ENCODE measurements around the gene KIAA0232.

Gene KIAA0232

DNA sequence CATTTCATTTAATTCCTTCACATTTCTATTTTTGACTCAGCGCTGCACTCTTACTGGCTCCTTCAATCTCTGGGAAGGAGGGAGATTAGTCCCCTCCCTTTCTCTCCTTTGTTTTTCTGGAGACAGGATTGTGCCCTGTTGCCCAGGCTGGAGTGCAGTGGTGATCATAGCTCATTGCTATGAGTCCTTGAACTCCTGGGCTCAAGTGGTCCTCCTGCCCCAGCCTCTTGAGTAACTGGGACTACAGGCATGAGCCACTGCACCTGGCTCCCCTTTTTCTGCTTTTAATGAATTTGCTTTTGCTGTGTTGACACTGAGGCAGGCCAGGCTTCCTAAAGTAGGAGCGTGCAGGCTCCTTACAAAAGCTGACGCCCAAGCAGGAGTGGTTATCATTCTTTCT, 137.6 kb downstream of the KIAA0232 start:
- DNase-seq, result no peak

DNA sequence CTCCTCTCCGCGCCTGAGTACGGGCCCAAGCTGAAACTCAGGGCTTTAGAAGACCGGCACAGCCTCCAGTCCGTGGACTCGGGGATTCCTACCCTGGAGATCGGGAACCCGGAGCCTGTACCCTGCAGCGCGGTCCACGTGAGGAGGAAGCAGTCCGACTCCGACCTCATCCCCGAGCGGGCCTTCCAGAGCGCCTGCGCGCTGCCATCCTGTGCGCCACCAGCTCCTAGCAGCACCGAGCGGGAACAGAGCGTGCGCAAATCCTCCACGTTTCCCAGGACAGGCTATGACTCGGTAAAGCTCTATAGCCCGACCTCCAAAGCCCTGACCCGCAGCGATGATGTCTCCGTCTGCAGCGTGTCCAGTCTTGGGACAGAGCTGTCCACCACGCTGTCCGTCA, 141.0 kb downstream of the KIAA0232 start:
- DNase-seq, result no peak

- DNase-seq, result no peak
These were observed 141.8 kb downstream of the KIAA0232 start for GRCh38 chr4:6924361-6924779.

- DNase-seq, result peak; percentile 70 to 74
These were observed 142.9 kb downstream of the KIAA0232 start for GRCh38 chr4:6925357-6925836.

GRCh38 chr4:6926081-6926480, 143.6 kb downstream of the KIAA0232 start:
- DNase-seq, result peak; percentile 87 to 97

- DNase-seq, result peak; percentile 85 to 90
These were observed 144.4 kb downstream of the KIAA0232 start for GRCh38 chr4:6926681-6927478.

- no peak for DNase-seq
These were observed 145.6 kb downstream of the KIAA0232 start for GRCh38 chr4:6928081-6928480.

- DNase-seq, result no peak
These were observed 146.8 kb downstream of the KIAA0232 start for GRCh38 chr4:6929339-6929811.

- DNase-seq, result peak; percentile 80 to 82
These were observed 147.4 kb downstream of the KIAA0232 start for GRCh38 chr4:6929812-6930464.

DNA sequence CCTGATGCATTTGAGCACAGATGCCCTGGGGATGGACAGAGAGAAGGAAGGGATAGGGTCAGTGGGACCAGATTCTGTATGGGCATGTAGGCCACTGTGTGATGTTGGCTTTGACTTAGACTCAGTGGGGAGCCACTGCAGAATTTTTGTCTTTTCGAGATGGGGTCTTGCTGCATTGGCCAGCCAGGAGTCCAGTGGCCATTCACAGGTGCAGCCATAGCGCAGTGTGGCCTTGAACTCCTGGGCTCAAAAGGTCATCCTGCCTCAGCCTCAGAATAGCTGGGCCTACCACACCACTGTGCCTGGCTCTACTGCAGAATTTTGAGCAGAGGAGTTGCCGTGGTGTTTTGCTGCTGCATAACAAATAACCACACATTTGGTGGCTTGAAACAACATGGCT, 149.9 kb downstream of the KIAA0232 start:
- DNase-seq, result no peak

DNA sequence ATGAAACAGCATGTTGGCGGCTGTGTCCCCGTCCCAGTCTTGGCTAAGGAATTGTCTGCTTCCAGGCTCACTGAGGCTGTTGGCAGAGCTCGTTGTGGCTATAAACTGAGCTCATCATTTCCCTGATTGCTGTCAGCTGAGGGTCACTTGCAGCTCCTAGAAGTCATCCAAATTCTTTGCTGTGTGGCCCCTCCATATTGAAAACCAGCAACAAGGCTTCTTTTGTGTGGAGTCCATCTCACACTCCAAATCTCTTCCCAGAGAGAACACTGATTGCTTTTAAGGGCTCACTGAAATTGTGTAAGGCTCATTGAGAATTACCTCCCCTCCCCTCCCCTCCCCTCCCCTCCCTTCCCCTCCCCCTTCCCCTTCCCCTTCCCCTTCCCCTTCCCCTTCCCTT, 150.4 kb downstream of the KIAA0232 start:
- DNase-seq, result no peak

All from inflammatory macrophage (primary cell).